RWPE2 (cell line): ENCODE data around the gene EEFSEC.

Source experiments
- ATAC-seq: fragments of 200-7000 bp; cut with Tn5 transposase; 3 replicates; pipeline ENCODE4 v1.9.1; 2021; ENCODE audit warnings: low read depth
- DNase-seq: peaks from one replicate; pipeline ENCODE4 v3.0.0-alpha.2; 2020; ENCODE audit warnings: low spot score
- H3K27ac ChIP-seq: fragments of 450-650 bp; 2 replicates; pipeline ENCODE4 v1.5.1; 2017; ENCODE audit warnings: mild to moderate bottlenecking; ENCODE audit not compliant: poor library complexity, severe bottlenecking
- H3K27me3 ChIP-seq: fragments of 250-450 bp; sonication (Bioruptor Pico); 2 replicates; pipeline ENCODE4 v1.5.1; 2021; ENCODE audit warnings: mild to moderate bottlenecking, moderate library complexity; ENCODE audit not compliant: insufficient read depth, poor library complexity, severe bottlenecking
- H3K36me3 ChIP-seq: fragments of 250-450 bp; sonication (Bioruptor Pico); 2 replicates; pipeline ENCODE4 v1.5.1; 2020; ENCODE audit warnings: low read depth, mild to moderate bottlenecking, moderate library complexity
- H3K4me1 ChIP-seq: fragments of 250-450 bp; sonication (Bioruptor Pico); 2 replicates; pipeline ENCODE4 v1.5.1; 2021; ENCODE audit warnings: mild to moderate bottlenecking, moderate library complexity; ENCODE audit not compliant: insufficient read depth, poor library complexity, severe bottlenecking
- H3K4me3 ChIP-seq: fragments of 250-450 bp; sonication (Bioruptor Pico); 2 replicates; pipeline ENCODE4 v1.5.1; 2021; ENCODE audit warnings: mild to moderate bottlenecking, moderate library complexity; ENCODE audit not compliant: severe bottlenecking
- H3K9me3 ChIP-seq: fragments of 250-450 bp; sonication (Bioruptor Pico); 2 replicates; pipeline ENCODE4 v1.5.1; 2021; ENCODE audit warnings: mild to moderate bottlenecking, moderate library complexity; ENCODE audit not compliant: severe bottlenecking
- CTCF ChIP-seq: fragments of 450-650 bp; IDR thresholded peaks from one replicate; pipeline ENCODE4 v1.5.1; 2017; ENCODE audit warnings: mild to moderate bottlenecking, moderate library complexity; ENCODE audit not compliant: poor library complexity, severe bottlenecking

The EEFSEC gene

GRCh38 chr3:128285967-128286321 is 132.7 kb downstream of the EEFSEC start:
- H3K27me3 ChIP-seq = no peaks in the 10 kb centered on the region
- no peaks in the 10 kb centered on the region for H3K36me3 ChIP-seq
- H3K4me3 ChIP-seq = no peak overlapping the region
- no peak for TF ChIP-seq CTCF
- no peaks in the 10 kb centered on the region for H3K9me3 ChIP-seq
- ATAC-seq = no peak
- no peak overlapping the region for H3K27ac ChIP-seq
- H3K4me1 ChIP-seq = no peaks in the 10 kb centered on the region
- no peak for DNase-seq

GRCh38 chr3:128286691-128287090 is 133.4 kb downstream of the EEFSEC start:
- Histone ChIP-seq H3K27me3 (no peaks in the 10 kb centered on the region), H3K36me3 (no peaks in the 10 kb centered on the region), H3K4me3 (no peak overlapping the region), H3K27ac (no peak overlapping the region), H3K9me3 (no peaks in the 10 kb centered on the region), H3K4me1 (no peaks in the 10 kb centered on the region)
- ATAC-seq = no peak
- DNase-seq = no peak
- TF ChIP-seq CTCF = no peak

DNA sequence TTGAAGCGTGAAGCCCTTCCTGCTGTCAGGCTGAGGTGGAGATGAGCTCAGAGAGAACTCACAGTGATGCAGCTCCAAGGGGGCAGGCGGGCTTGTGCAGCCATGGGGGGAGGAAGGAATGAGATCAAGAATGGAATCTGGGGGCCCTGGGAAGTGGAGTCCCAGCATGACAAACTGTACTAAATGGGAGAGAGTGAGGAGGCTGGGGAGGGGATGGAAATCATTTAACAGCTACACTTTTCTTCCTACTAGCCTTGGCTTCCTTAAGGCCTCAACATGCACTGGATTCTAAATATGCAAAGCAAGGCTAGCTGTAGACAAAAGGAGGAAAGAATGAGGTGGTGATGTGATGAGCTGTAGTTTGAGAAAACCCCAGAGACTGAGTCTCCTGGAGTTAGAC is 133.9 kb downstream of the EEFSEC start:
- no peak for TF ChIP-seq CTCF
- Histone ChIP-seq H3K27ac (no peak overlapping the region), H3K4me1 (no peaks in the 10 kb centered on the region), H3K27me3 (no peaks in the 10 kb centered on the region), H3K9me3 (no peaks in the 10 kb centered on the region), H3K4me3 (no peak overlapping the region), H3K36me3 (no peaks in the 10 kb centered on the region)
- DNase-seq (no peak), ATAC-seq (no peak)

GRCh38 chr3:128289534-128289933 is 136.3 kb downstream of the EEFSEC start:
- no peaks in the 10 kb centered on the region for H3K9me3 ChIP-seq
- ATAC-seq (no peak), DNase-seq (no peak)
- H3K36me3 ChIP-seq = no peaks in the 10 kb centered on the region
- H3K27ac ChIP-seq = no peak overlapping the region
- no peaks in the 10 kb centered on the region for H3K4me1 ChIP-seq
- no peak overlapping the region for H3K4me3 ChIP-seq
- no peaks in the 10 kb centered on the region for H3K27me3 ChIP-seq
- no peak for TF ChIP-seq CTCF

- no peak overlapping the region for H3K4me3 ChIP-seq
- ATAC-seq (no peak), DNase-seq (no peak)
- H3K36me3 ChIP-seq = no peaks in the 10 kb centered on the region
- TF ChIP-seq CTCF = no peak
- no peaks in the 10 kb centered on the region for H3K4me1 ChIP-seq
- H3K27me3 ChIP-seq = no peaks in the 10 kb centered on the region
- no peaks in the 10 kb centered on the region for H3K9me3 ChIP-seq
- no peak overlapping the region for H3K27ac ChIP-seq
Observed at GRCh38 chr3:128290484-128290883, 137.2 kb downstream of the EEFSEC start.
